A549 (cell line): ENCODE measurements around the gene WDSUB1.

Source experiments
- CBX8 ChIP-seq: fragments of 200-600 bp; sonication (generic); IDR thresholded peaks from 2 replicates; pipeline ENCODE4 v1.6.1; 2016
- CEBPB ChIP-seq, 2 experiments: fragments of >200 bp in 1 of 2; sonication (Bioruptor Twin) in 1 of 2; formaldehyde crosslinking in 1 of 2; IDR thresholded peaks; 2 replicates each; pipeline ENCODE4 v1.6.1; 2012 to 2016
- CTCF ChIP-seq: fragments of >200 bp; sonication (Bioruptor Twin); formaldehyde crosslinking; IDR thresholded peaks from 3 replicates; pipeline ENCODE4 v1.5.1; 2016
- EP300 ChIP-seq, 2 experiments: fragments of >200 bp; sonication (Bioruptor Twin); formaldehyde crosslinking; IDR thresholded peaks; 2 replicates in 1 of 2; 3 replicates in 1 of 2; pipeline ENCODE4 v1.6.1; 2016 to 2017
- HDAC2 ChIP-seq: fragments of 200-600 bp; sonication (generic); IDR thresholded peaks from 2 replicates; pipeline ENCODE4 v1.6.1; 2016
- HES2 ChIP-seq: fragments of >200 bp; sonication (Bioruptor Twin); formaldehyde crosslinking; IDR thresholded peaks from 2 replicates; pipeline ENCODE4 v1.6.1; 2016
- MAFK ChIP-seq: fragments of 450-650 bp; IDR thresholded peaks from 2 replicates; pipeline ENCODE4 v1.6.1; 2014; ENCODE audit not compliant: partially characterized antibody
- MAZ ChIP-seq: fragments of 150-350 bp; IDR thresholded peaks from 2 replicates; pipeline ENCODE4 v1.6.1; 2014; ENCODE audit warnings: antibody characterized with exemption, low read depth, low read length, borderline replicate concordance
- POLR2A ChIP-seq: IDR thresholded peaks from 2 replicates; pipeline ENCODE4 v1.6.1; 2012; ENCODE audit warnings: mild to moderate bottlenecking, low read length
- REST ChIP-seq: fragments of 200-600 bp; sonication (generic); IDR thresholded peaks from 2 replicates; pipeline ENCODE4 v1.6.1; 2016; ENCODE audit warnings: antibody characterized with exemption, mild to moderate bottlenecking, moderate library complexity
- USF2 ChIP-seq: fragments of 450-650 bp; IDR thresholded peaks from 2 replicates; pipeline ENCODE4 v1.6.1; 2014; ENCODE audit warnings: antibody characterized with exemption
- ZFP36 ChIP-seq: fragments of 450-650 bp; IDR thresholded peaks from 2 replicates; pipeline ENCODE4 v1.6.1; 2014; ENCODE audit warnings: borderline replicate concordance; ENCODE audit not compliant: partially characterized antibody
- ZNF302 ChIP-seq: fragments of 250-450 bp; sonication (Bioruptor Pico); IDR thresholded peaks from 2 replicates; pipeline ENCODE4 v1.9.0; 2021; ENCODE audit warnings: inconsistent platforms, mild to moderate bottlenecking, moderate library complexity

- TF ChIP-seq CBX8: no peak
- no peak for TF ChIP-seq CTCF
- no peak for TF ChIP-seq EP300 (IDR thresholded peaks at IDR 0.05)
- no peak for TF ChIP-seq ZFP36
- no peak for TF ChIP-seq REST
- no peak for TF ChIP-seq POLR2A
- no peak for TF ChIP-seq ZNF302 (CRISPR knock-in tag)
- TF ChIP-seq CEBPB (IDR thresholded peaks at IDR 0.05): no peak
- no peak for TF ChIP-seq MAZ
- TF ChIP-seq HES2: no peak
- TF ChIP-seq USF2: no peak
- TF ChIP-seq MAFK: no peak
- no peak for TF ChIP-seq HDAC2
These were observed 90.0 kb downstream of the WDSUB1 start for GRCh38 chr2:159196393-159196925.
